ENCODE data around the gene TNFAIP2.

Gene TNFAIP2

DNA sequence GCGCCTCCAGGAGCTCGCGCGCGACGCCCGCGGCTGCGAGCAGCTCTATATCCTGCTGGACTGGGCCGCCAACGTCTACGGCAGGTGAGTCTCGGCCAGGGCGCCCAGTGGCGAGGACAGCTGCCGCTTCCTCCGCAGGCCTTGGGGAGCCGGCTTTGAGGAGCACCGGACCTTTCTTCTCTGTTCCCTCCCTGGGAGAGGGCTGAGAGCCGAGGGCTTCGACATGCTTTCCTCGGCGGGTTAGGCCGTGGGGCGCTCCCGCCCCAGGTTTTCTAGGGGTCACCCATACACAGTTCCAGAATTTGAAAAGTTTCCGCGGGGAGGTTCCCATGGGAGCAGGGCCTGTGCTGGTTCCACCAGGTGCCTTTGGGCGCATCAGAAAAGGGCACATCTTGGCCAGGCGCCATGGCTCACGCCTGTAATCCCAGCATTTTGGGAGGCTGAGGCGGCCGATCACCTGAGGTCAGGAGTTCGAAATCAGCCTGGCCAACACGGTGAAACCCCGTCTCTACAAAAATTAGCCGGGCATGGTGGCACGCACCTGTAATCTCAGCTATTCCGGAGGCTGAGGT, 20.5 kb upstream of the TNFAIP2 start:
- DNase-seq (ENCODE audit: low read depth) = no peak
- TF ChIP-seq, protein P1, sequence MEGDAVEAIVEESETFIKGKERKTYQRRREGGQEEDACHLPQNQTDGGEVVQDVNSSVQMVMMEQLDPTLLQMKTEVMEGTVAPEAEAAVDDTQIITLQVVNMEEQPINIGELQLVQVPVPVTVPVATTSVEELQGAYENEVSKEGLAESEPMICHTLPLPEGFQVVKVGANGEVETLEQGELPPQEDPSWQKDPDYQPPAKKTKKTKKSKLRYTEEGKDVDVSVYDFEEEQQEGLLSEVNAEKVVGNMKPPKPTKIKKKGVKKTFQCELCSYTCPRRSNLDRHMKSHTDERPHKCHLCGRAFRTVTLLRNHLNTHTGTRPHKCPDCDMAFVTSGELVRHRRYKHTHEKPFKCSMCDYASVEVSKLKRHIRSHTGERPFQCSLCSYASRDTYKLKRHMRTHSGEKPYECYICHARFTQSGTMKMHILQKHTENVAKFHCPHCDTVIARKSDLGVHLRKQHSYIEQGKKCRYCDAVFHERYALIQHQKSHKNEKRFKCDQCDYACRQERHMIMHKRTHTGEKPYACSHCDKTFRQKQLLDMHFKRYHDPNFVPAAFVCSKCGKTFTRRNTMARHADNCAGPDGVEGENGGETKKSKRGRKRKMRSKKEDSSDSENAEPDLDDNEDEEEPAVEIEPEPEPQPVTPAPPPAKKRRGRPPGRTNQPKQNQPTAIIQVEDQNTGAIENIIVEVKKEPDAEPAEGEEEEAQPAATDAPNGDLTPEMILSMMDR (IDR thresholded peaks at IDR 0.05; ENCODE audit: control insufficient read depth, insufficient read depth, low read depth, low read length, missing control alignments) = no peak
- no peak overlapping the region for H3K4me3 ChIP-seq (ENCODE audit: control insufficient read depth, low read depth, low read length)

DNA sequence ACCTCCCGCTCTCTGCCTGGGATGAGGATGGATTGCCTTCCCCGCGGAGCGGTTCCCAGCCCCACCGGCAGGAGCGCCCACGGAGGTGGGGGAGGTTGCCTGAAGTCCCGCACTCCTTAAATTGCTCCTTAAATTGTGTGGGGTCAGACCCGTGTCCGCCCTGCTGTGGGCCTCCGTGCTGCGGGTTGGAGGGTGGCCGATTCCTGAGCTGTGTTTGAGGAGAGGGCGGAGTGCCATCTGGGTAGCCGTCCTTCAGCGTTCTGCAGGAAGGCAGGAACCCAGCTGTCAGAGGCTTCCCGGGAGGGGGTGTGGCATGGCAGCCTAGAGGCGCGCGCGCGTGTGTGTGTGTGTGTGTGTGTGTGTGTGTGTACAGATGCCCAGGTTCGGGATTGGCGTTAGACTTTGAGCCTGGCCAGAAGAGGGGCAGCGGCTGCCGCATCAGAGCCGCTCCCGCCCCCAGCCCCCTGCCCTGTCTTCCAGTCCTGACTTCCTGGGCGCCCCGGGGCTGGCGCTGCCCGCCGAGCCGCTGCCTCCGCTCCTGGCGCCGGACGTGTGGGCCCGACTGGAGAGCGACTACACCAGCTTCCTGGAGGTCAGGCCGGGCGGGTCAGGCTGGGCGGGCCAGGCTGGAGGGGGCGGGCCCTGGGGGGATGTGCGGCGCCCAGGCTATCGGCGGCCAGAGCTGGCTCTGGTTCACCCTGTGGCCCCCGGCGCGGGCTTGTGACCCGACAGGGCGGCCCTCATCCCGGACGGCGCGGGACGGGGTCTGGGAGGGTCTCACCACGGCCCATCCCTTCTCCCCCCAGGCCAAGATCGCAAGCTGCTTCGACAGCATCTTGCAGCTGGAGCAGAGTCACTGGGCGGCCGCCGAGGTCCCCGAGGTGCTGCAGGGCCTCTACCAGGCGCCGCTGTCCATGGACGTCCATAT, 19.5 kb upstream of the TNFAIP2 start:
- no peak overlapping the region for H3K4me3 ChIP-seq (ENCODE audit: control insufficient read depth, low read depth, low read length)
- TF ChIP-seq, protein P1 (IDR thresholded peaks at IDR 0.05; ENCODE audit: control insufficient read depth, insufficient read depth, low read depth, low read length, missing control alignments) = peak; percentile 38
- DNase-seq (ENCODE audit: low read depth) = no peak

DNA sequence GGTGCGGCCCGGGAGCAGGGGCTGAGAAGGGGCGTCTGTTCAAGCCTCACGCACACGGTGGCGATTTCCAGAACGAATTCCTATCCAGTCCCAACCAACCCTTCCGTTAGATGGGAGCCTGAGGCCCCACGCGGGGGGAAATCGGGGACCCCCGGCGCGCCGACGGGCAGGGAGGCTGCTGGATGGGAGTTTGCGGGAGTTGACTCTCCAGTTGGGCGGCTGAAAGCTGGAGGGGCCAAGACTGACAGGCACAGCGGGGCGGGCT, 18.9 kb upstream of the TNFAIP2 start:
- DNase-seq (ENCODE audit: low read depth) = no peak
- TF ChIP-seq, protein P1 (IDR thresholded peaks at IDR 0.05; ENCODE audit: control insufficient read depth, insufficient read depth, low read depth, low read length, missing control alignments) = no peak
- no peak overlapping the region for H3K4me3 ChIP-seq (ENCODE audit: control insufficient read depth, low read depth, low read length)

DNA sequence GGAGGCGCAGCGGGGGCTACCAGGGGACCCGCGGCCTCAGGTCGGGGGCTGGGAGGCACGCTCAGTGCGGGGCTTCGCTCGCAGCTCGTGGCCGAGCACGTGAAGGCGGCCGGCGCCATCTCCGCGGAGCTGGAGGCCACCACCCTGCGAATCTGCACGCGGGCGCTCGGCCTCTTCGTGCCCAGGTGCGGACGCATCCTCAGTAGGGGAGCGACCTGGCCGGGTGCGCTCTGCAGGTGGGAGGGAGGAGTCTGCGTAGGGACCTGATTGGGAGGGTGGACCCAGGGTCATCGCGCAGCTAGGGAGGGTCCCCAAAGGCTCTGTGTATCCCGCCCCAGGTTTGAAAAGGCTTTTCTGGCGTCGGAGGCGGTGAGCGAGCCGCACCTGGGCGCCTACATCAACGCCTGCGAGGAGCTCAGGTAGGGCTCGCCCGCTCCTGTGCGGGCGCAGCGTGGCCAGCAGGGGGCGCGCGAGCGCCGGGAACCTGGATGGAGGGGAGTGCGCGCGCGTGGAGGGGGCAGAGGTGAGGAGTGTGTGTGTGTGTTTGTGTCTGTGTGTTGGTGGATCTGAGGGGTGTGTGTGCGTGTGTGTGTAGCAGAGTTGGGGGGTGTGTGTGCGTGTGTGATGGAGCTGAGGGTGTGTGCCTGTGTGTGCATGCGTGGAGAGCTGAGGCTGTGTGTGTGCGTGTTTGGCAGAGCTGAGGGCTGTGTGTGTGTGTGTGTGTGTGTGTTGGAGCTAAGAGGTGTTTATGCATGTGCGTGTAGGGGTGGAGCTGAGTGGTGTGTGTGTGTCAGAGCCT, 18.4 kb upstream of the TNFAIP2 start:
- no peak for DNase-seq (ENCODE audit: low read depth)
- H3K4me3 ChIP-seq (ENCODE audit: control insufficient read depth, low read depth, low read length) = no peak overlapping the region

DNA sequence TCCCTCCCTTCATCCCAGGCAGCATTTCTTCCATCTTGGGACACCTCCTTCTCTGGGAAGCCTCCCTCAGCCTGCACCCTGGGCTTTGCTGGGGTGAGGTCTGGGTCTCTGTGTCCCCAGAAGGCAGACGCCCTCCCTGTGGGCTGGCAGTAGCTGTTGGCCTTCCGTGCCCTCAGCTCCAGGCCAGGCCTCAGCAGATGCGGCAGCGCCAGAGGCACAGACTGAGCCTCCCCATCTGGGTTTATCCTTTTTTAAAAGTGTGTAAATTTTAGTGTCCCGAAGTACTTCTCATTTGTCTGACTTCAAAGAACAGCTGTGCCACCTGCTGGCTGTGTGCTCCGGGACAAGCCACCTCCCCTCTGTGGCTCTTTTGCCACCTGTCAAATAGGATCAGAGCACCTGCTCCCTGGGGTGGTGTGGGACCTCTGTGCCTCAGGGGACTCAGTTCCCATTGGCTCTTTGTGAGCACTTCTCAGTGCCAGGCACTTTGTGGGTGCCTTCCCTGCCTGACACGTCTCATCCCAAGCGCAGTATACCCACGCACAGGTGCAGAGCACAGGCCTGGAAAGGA, 17.6 kb upstream of the TNFAIP2 start:
- H3K4me3 ChIP-seq (ENCODE audit: control insufficient read depth, low read depth, low read length) = no peak overlapping the region
- TF ChIP-seq, protein P1 (IDR thresholded peaks at IDR 0.05; ENCODE audit: control insufficient read depth, insufficient read depth, low read depth, low read length, missing control alignments) = no peak
- DNase-seq (ENCODE audit: low read depth) = no peak

More for the DNA sequence above, 18.4 kb upstream of the TNFAIP2 start:
- TF ChIP-seq, protein P1 (IDR thresholded peaks at IDR 0.05; ENCODE audit: control insufficient read depth, insufficient read depth, low read depth, low read length, missing control alignments) = peak; percentile 82

DNA sequence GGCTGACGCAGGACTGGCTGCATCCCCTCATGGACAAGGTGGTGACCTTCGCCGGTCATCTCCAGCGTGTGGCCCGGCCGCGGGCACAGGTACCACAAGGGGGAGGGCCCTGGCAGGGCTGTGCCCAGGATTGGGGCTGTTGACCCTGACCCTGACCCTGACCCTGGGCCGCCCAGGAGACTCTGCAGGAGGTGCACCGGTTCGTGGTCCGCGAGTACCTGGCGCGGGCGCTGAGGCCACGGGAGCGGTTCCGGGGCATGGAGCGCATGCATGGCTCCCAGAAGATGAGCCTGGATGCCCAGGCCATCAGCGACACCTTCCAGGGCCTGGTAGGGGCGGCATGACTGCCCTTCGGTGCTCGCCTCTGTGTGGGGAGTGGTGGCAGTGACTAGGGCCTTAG, 15.8 kb upstream of the TNFAIP2 start:
- H3K4me3 ChIP-seq (ENCODE audit: control insufficient read depth, low read depth, low read length) = no peak overlapping the region
- TF ChIP-seq, protein P1 (IDR thresholded peaks at IDR 0.05; ENCODE audit: control insufficient read depth, insufficient read depth, low read depth, low read length, missing control alignments) = no peak

More for the DNA sequence above, 15.8 kb upstream of the TNFAIP2 start:
- DNase-seq (ENCODE audit: low read depth) = no peak
